GM12878 (cell line): ENCODE results near the gene PAM. TPM values are rescaled to one million over a fixed set of nuclear protein-coding genes. Genes with fewer than 3 reads are reported as not detected.
A peak's percentile ranks its signal among the peaks of the same experiment; 100 is the strongest.

Source experiments
- ATAC-seq: fragments of 200-7000 bp; cut with Tn5 transposase; 3 replicates; pipeline ENCODE4 v1.9.1; 2020; ENCODE audit warnings: mild to moderate bottlenecking, moderate library complexity
- BruUV-seq: library from RNA; stranded (reverse); fragments of 400-500 nt; replicated peaks from 2 replicates; lab custom pipeline; 2021; lab: Mats Ljungman, UMichigan
- CTCF ChIA-PET: fragments of 300-600 bp; sonication (Branson Sonifier 250); formaldehyde crosslinking; extraction: SDS; loops from one replicate; lab custom pipeline; 2021; ENCODE audit warnings: inconsistent platforms; lab: Yijun Ruan, JAX
- POLR2A ChIA-PET: fragments of 350-600 bp; formaldehyde crosslinking; extraction: SDS; loops from one replicate; lab custom pipeline; 2021; ENCODE audit warnings: inconsistent platforms; lab: Charles Lee
- RAD21 ChIA-PET: fragments of 300-600 bp; sonication (Branson Sonifier 250); formaldehyde crosslinking; loops from one replicate; lab custom pipeline; 2023; ENCODE audit warnings: antibody characterized with exemption; ENCODE audit not compliant: unreplicated experiment; lab: Charles Lee
- SMC1A ChIA-PET: fragments of 300-600 bp; sonication (Branson Sonifier 250); formaldehyde crosslinking; loops from one replicate; lab custom pipeline; 2023; ENCODE audit not compliant: unreplicated experiment, uncharacterized antibody; lab: Charles Lee
- DNase-seq: peaks from one replicate; pipeline ENCODE4 v3.0.0-alpha.2; 2011; ENCODE audit warnings: low read depth, low spot score
- FAIRE-seq: peaks from 3 replicates; lab custom pipeline; 2011; peaks lifted over from hg19 to GRCh38; lab: Jason Lieb, UNC
- H2AFZ ChIP-seq: 2 replicates; pipeline ENCODE4 v1.6.0; 2011; ENCODE audit warnings: low read depth, low read length, control low read depth; ENCODE audit not compliant: control insufficient read depth
- H3K27ac ChIP-seq: 2 replicates; pipeline ENCODE4 v1.5.1; 2011; ENCODE audit warnings: control low read depth; ENCODE audit not compliant: control insufficient read depth, insufficient read depth
- H3K27me3 ChIP-seq, 2 experiments: replicated peaks in 1 of 2; 2 replicates each; pipeline versions ENCODE4 v1.6.0 to v1.6.1; 2011; ENCODE audit warnings: low read length in 1 of 2; ENCODE audit not compliant: control insufficient read depth in 2 of 2, insufficient read depth in 2 of 2
- H3K36me3 ChIP-seq, 2 experiments: 2 replicates each; pipeline ENCODE4 v1.5.1; 2011; ENCODE audit warnings: low read length in 1 of 2; ENCODE audit not compliant: control insufficient read depth in 2 of 2, insufficient read depth in 2 of 2
- H3K4me1 ChIP-seq: 2 replicates; pipeline ENCODE4 v1.6.1; 2011; ENCODE audit warnings: mild to moderate bottlenecking, low read length, moderate library complexity, mixed read lengths; ENCODE audit not compliant: control insufficient read depth, insufficient read depth
- H3K4me2 ChIP-seq: 2 replicates; pipeline ENCODE4 v1.6.0; 2011; ENCODE audit warnings: control low read depth; ENCODE audit not compliant: control insufficient read depth, insufficient read depth
- H3K4me3 ChIP-seq: fragments of 200-600 bp; sonication (generic); 2 replicates; pipeline ENCODE4 v1.5.1; 2016
- H3K79me2 ChIP-seq: 2 replicates; pipeline ENCODE4 v1.6.0; 2011; ENCODE audit warnings: low read length; ENCODE audit not compliant: control insufficient read depth, insufficient read depth
- H3K9ac ChIP-seq: 2 replicates; pipeline ENCODE4 v1.8.0; 2011; ENCODE audit warnings: low read length, control low read depth, mixed read lengths; ENCODE audit not compliant: control insufficient read depth, insufficient read depth
- H3K9me3 ChIP-seq: replicated peaks from 3 replicates; pipeline ENCODE4 v1.5.1; 2011; ENCODE audit warnings: mild to moderate bottlenecking, low read length; ENCODE audit not compliant: control insufficient read depth, insufficient read depth
- H4K20me1 ChIP-seq: 2 replicates; pipeline ENCODE4 v1.6.0; 2011; ENCODE audit not compliant: control insufficient read depth, insufficient read depth
- CTCF ChIP-seq, 3 experiments: IDR thresholded peaks in 2 of 3; conservative IDR thresholded peaks in 1 of 3; 2 replicates each; pipeline ENCODE4 v1.5.1; 2011; ENCODE audit warnings: low read depth in 3 of 3, low read length in 3 of 3, mild to moderate bottlenecking in 3 of 3, control low read depth in 2 of 3, moderate library complexity in 2 of 3, inconsistent platforms in 1 of 3, mixed read lengths in 1 of 3; ENCODE audit not compliant: control insufficient read depth in 2 of 3, insufficient read depth in 1 of 3; ENCODE audit errors: extremely low read depth in 1 of 3
- NFXL1 ChIP-seq: fragments of 450-650 bp; IDR thresholded peaks from 2 replicates; pipeline ENCODE4 v1.6.1; 2017; ENCODE audit warnings: antibody characterized with exemption, mild to moderate bottlenecking, borderline replicate concordance
- RAD21 ChIP-seq: IDR thresholded peaks from 2 replicates; pipeline ENCODE4 v1.6.1; 2011; ENCODE audit warnings: mild to moderate bottlenecking, low read depth, low read length, moderate library complexity; ENCODE audit not compliant: insufficient read depth
- SRF ChIP-seq, 2 experiments: IDR thresholded peaks; 2 replicates each; pipeline ENCODE4 v1.6.1; 2011; ENCODE audit warnings: low read depth in 2 of 2, low read length in 2 of 2, mild to moderate bottlenecking in 1 of 2, moderate library complexity in 1 of 2
- WGBS: methylation state at CpG from one replicate; pipeline ENCODE4 v1.1.6; 2016; ENCODE audit warnings: low lambda C conversion rate; ENCODE audit not compliant: insufficient replicate concordance, insufficient coverage; ENCODE audit errors: missing lambda C conversion rate; 5-methylcytosine and 5-hydroxymethylcytosine counted together
- in situ Hi-C: fragments of 300-500 bp; cut with MboI; formaldehyde crosslinking; loops from 9 replicates; pipeline ENCODE4 v1.14.3; 2018; ENCODE audit warnings: mixed read lengths
- intact Hi-C: fragments of 100-400 bp; cut with micrococcal nuclease; formaldehyde crosslinking; loops from one replicate; pipeline ENCODE4 v1.14.2; 2022; ENCODE audit not compliant: unreplicated experiment
- polyA plus RNA-seq, 11 experiments: library from polyadenylated mRNA; depleted of rRNA in 4 of 11; unstranded in 6 of 11; stranded (reverse) in 5 of 11; fragments of >200 nt; fragmentation: Nextera tagmentation in 4 of 11; fragmentation: Illumina TruSeq in 1 of 11; extraction: Ambion mirVana in 4 of 11; extraction: Trizol in 1 of 11; gene quantifications; 1 replicate in 1 of 11; 2 replicates in 10 of 11; pipeline versions ENCODE4 v1.2.1 to v1.2.3, GENCODE V29; 2011 to 2016; ENCODE audit warnings: inconsistent platforms in 2 of 11, missing spikeins in 2 of 11, low read depth in 1 of 11
- total RNA-seq, 4 experiments: library from RNA; depleted of rRNA in 3 of 4; stranded (reverse); fragments of >200 nt in 3 of 4; fragmentation: Illumina TruSeq in 1 of 4; extraction: Trizol in 1 of 4; gene quantifications; 2 replicates each; pipeline versions ENCODE4 v1.2.1 to v1.2.3, GENCODE V29; 2013 to 2021

Gene PAM
- total and polyA plus RNA-seq, 10 of the 15 experiments (the other 5 are each of a cell fraction or from before 2014, with no cell fraction given) = 5.5 to 72.5 (median 15.4) TPM

- H3K4me3 ChIP-seq = no peak overlapping the region
- in situ Hi-C loops = no loop called here
- RAD21 ChIA-PET = no interaction called here
- TF ChIP-seq NFXL1 (no peak), RAD21 (peak; percentile 31; the same call in 1 of the 2 replicates), SRF (IDR thresholded peaks at IDR 0.05; ENCODE audit: low read depth in 2 of 2, low read length in 2 of 2) (no peak), CTCF (IDR thresholded peaks at IDR 0.05 in 2 of 3, conservative IDR thresholded peaks at IDR 0.05 in 1 of 3; ENCODE audit: control insufficient read depth in 2 of 3, extremely low read depth in 1 of 3, insufficient read depth in 1 of 3, low read depth in 3 of 3, low read length in 3 of 3) (peak in 2 of 3 experiments; percentile 18 to 32; a peak in 2 of 6 replicates)
- H3K9me3 ChIP-seq = no peaks in the 10 kb centered on the region
- 12% methylated on average over 1 of the region's 1 CpG for WGBS
- peak; percentile 55 for ATAC-seq
- H3K36me3 ChIP-seq = no peaks in the 10 kb centered on the region
- H3K79me2 ChIP-seq = peaks cover 1% of the 10 kb centered on the region
- FAIRE-seq = no peak
- CTCF ChIA-PET = interaction anchor here (3.9 kb wide), 1 partner anchor 111 kb away, joined by 16 read pairs; no protein-coding TSS in a partner anchor
- POLR2A ChIA-PET = no interaction called here
- no peaks in the 10 kb centered on the region for H4K20me1 ChIP-seq
- SMC1A ChIA-PET = no interaction called here
- H3K4me1 ChIP-seq = no peaks in the 10 kb centered on the region
- H3K27ac ChIP-seq = no peak overlapping the region
- no peak overlapping the region for H3K9ac ChIP-seq
- H3K4me2 ChIP-seq = no peak overlapping the region
- H2AFZ ChIP-seq = no peak overlapping the region
- no TSS peak for BruUV-seq
- H3K27me3 ChIP-seq = no peaks in the 10 kb centered on the region
- no peak for DNase-seq
- intact Hi-C loops = loop anchor here (5.0 kb wide), 1 partner anchor 110 kb away; no protein-coding TSS in a partner anchor
Observed at GRCh38 chr5:102792705-102793104, 37.6 kb downstream of the PAM start.
